ENCODE results near the gene B3GAT3. TPM values are rescaled to one million over a fixed set of nuclear protein-coding genes. Genes with fewer than 3 reads are reported as not detected.

Gene B3GAT3
- total RNA-seq, 1 experiment from 2014 or later = 51.2 TPM

- TF ChIP-seq EZH2 (IDR thresholded peaks at IDR 0.05) = no peak
- TF ChIP-seq POLR2A (IDR thresholded peaks at IDR 0.05; ENCODE audit: borderline replicate concordance, extremely low read depth, insufficient read depth, insufficient read length) = no peak
- no peak for TF ChIP-seq CTCF (IDR thresholded peaks at IDR 0.05 in 2 of 3, conservative IDR thresholded peaks at IDR 0.05 in 1 of 3; ENCODE audit: borderline replicate concordance in 1 of 3, insufficient read depth in 1 of 3, low read depth in 2 of 3, low read length in 2 of 3)
- no peak for TF ChIP-seq CBX3 (IDR thresholded peaks at IDR 0.05; ENCODE audit: low read depth)
- no peak for TF ChIP-seq CEBPB (IDR thresholded peaks at IDR 0.05; ENCODE audit: low read depth)
- H3K9me3 ChIP-seq (ENCODE audit: control insufficient read depth in 1 of 2, insufficient read depth in 1 of 2, low read depth in 1 of 2, low read length in 2 of 2) = no peaks in the 10 kb centered on the region
- POLR2A ChIA-PET = interaction anchor here (4.5 kb wide), 1 partner anchor 13 kb away, joined by 40 read pairs; the partner anchor contains the start of gene TUT1
- no peak for DNase-seq (ENCODE audit: low read depth, low spot score)
- intact Hi-C loops (cut with micrococcal nuclease) = no loop called here
- peaks cover 20% of the 10 kb centered on the region for H3K79me2 ChIP-seq (ENCODE audit: insufficient read depth, low read length)
- RAD21 ChIA-PET (ENCODE audit: low non-redundant PET in 1 of 2, low total read pairs in 2 of 2, uncharacterized antibody in 2 of 2, unreplicated experiment in 2 of 2) = no interaction called here
- ATAC-seq = no peak
- H3K27ac ChIP-seq (ENCODE audit: low read depth, low read length) = no peak overlapping the region
- no peaks in the 10 kb centered on the region for H3K27me3 ChIP-seq (ENCODE audit: insufficient read depth, low read length)
- peaks cover 5 to 30% of the 10 kb centered on the region in 2 experiments for H3K4me1 ChIP-seq (ENCODE audit: control insufficient read depth in 1 of 2, insufficient read depth in 2 of 2, low read length in 2 of 2)
- H3K9ac ChIP-seq (ENCODE audit: low read length) = no peak overlapping the region
- CTCF ChIA-PET = no interaction called here
- H4K20me1 ChIP-seq (ENCODE audit: insufficient read depth) = no peaks in the 10 kb centered on the region
- peaks cover 0 to 3% of the 10 kb centered on the region in 2 experiments; a peak in 2 of 4 replicates for H3K36me3 ChIP-seq (ENCODE audit: control insufficient read depth in 1 of 2, insufficient read depth in 2 of 2, low read length in 2 of 2)
- no peak overlapping the region for H2AFZ ChIP-seq (ENCODE audit: low read depth, low read length, poor library complexity, severe bottlenecking)
- no peaks in the 10 kb centered on the region for H3K9me2 ChIP-seq (ENCODE audit: insufficient read depth)
- H3K4me3 ChIP-seq (replicated peaks in 1 of 2; ENCODE audit: low read depth in 1 of 2, low read length in 2 of 2) = no peak overlapping the region
- BruUV-seq (replicated peaks) = no TSS peak
- H3K4me2 ChIP-seq (ENCODE audit: low read length) = no peak overlapping the region
Measured at GRCh38 chr11:62604460-62605120, 17.2 kb downstream of the B3GAT3 start.

GRCh38 chr11:62603776-62604299 is 17.9 kb downstream of the B3GAT3 start:
- ChIA-PET RAD21 (ENCODE audit: low non-redundant PET in 1 of 2, low total read pairs in 2 of 2, uncharacterized antibody in 2 of 2, unreplicated experiment in 2 of 2) (no interaction called here), CTCF (no interaction called here), POLR2A (interaction anchor here (4.5 kb wide), 1 partner anchor 12 kb away, joined by 40 read pairs; the partner anchor contains the start of gene TUT1)
- no peaks in the 10 kb centered on the region for H3K27me3 ChIP-seq (ENCODE audit: insufficient read depth, low read length)
- no peak for DNase-seq (ENCODE audit: low read depth, low spot score)
- H3K79me2 ChIP-seq (ENCODE audit: insufficient read depth, low read length) = peaks cover 27% of the 10 kb centered on the region
- no peaks in the 10 kb centered on the region for H3K9me2 ChIP-seq (ENCODE audit: insufficient read depth)
- no peaks in the 10 kb centered on the region for H4K20me1 ChIP-seq (ENCODE audit: insufficient read depth)
- no peak for ATAC-seq
- BruUV-seq (replicated peaks) = no TSS peak
- no peak overlapping the region for H3K4me2 ChIP-seq (ENCODE audit: low read length)
- H2AFZ ChIP-seq (ENCODE audit: low read depth, low read length, poor library complexity, severe bottlenecking) = no peak overlapping the region
- peaks cover 0 to 4% of the 10 kb centered on the region in 2 experiments; a peak in 2 of 4 replicates for H3K36me3 ChIP-seq (ENCODE audit: control insufficient read depth in 1 of 2, insufficient read depth in 2 of 2, low read length in 2 of 2)
- no peak overlapping the region for H3K27ac ChIP-seq (ENCODE audit: low read depth, low read length)
- intact Hi-C loops (cut with micrococcal nuclease) = no loop called here
- H3K4me1 ChIP-seq (ENCODE audit: control insufficient read depth in 1 of 2, insufficient read depth in 2 of 2, low read length in 2 of 2) = peaks cover 7 to 37% of the 10 kb centered on the region in 2 experiments
- no peak overlapping the region for H3K9ac ChIP-seq (ENCODE audit: low read length)
- no peak overlapping the region for H3K4me3 ChIP-seq (replicated peaks in 1 of 2; ENCODE audit: low read depth in 1 of 2, low read length in 2 of 2)
- no peaks in the 10 kb centered on the region for H3K9me3 ChIP-seq (ENCODE audit: control insufficient read depth in 1 of 2, insufficient read depth in 1 of 2, low read depth in 1 of 2, low read length in 2 of 2)
- TF ChIP-seq CBX3 (IDR thresholded peaks at IDR 0.05; ENCODE audit: low read depth) = no peak
- TF ChIP-seq FOSL1 (IDR thresholded peaks at IDR 0.05; ENCODE audit: low read depth) = no peak
- no peak for TF ChIP-seq POLR2A (IDR thresholded peaks at IDR 0.05; ENCODE audit: borderline replicate concordance, extremely low read depth, insufficient read depth, insufficient read length)
- TF ChIP-seq REST (IDR thresholded peaks at IDR 0.05; ENCODE audit: low read depth) = no peak
- no peak for TF ChIP-seq ZBTB33 (IDR thresholded peaks at IDR 0.05; ENCODE audit: extremely low read depth, insufficient replicate concordance, low read length)
- no peak for TF ChIP-seq ATF3 (IDR thresholded peaks at IDR 0.05)
